ENCODE results near the gene SUN2. TPM values are rescaled to one million over a fixed set of nuclear protein-coding genes. Genes with fewer than 3 reads are reported as not detected.

SUN2 gene
- total and polyA plus RNA-seq, 9 of the 15 experiments (the other 6 are each of a cell fraction or from before 2014, with no cell fraction given), result 0.11 to 42.6 (median 16.7) TPM

GRCh38 chr22:38705235-38706100, 50.3 kb downstream of the SUN2 start, which contains the start of gene GTPBP1 (continued):
- TF ChIP-seq, protein P1, sequence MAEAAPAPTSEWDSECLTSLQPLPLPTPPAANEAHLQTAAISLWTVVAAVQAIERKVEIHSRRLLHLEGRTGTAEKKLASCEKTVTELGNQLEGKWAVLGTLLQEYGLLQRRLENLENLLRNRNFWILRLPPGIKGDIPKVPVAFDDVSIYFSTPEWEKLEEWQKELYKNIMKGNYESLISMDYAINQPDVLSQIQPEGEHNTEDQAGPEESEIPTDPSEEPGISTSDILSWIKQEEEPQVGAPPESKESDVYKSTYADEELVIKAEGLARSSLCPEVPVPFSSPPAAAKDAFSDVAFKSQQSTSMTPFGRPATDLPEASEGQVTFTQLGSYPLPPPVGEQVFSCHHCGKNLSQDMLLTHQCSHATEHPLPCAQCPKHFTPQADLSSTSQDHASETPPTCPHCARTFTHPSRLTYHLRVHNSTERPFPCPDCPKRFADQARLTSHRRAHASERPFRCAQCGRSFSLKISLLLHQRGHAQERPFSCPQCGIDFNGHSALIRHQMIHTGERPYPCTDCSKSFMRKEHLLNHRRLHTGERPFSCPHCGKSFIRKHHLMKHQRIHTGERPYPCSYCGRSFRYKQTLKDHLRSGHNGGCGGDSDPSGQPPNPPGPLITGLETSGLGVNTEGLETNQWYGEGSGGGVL (CRISPR knock-in tag; IDR thresholded peaks at IDR 0.05), result no peak
- TF ChIP-seq ETS2 (tag; IDR thresholded peaks at IDR 0.05; ENCODE audit: borderline replicate concordance, poor library complexity, severe bottlenecking) (no peak), THRAP3 (IDR thresholded peaks at IDR 0.05; ENCODE audit: borderline replicate concordance) (no peak), NUFIP1 (IDR thresholded peaks at IDR 0.05; ENCODE audit: partially characterized antibody) (no peak), CHD2 (IDR thresholded peaks at IDR 0.05; ENCODE audit: low read depth, low read length) (peak; percentile 72), GTF2F1 (IDR thresholded peaks at IDR 0.05; ENCODE audit: low read depth, low read length) (no peak; the same call in 1 of the 2 replicates), TBL1XR1 (IDR thresholded peaks at IDR 0.05; ENCODE audit: low read length in 2 of 2) (peak in 1 of 2 experiments; percentile 26; a peak in 1 of 4 replicates), NFATC3 (IDR thresholded peaks at IDR 0.05) (no peak), MEF2D (tag; conservative IDR thresholded peaks at IDR 0.05; ENCODE audit: low read depth) (no peak), ZNF586 (CRISPR knock-in tag; conservative IDR thresholded peaks at IDR 0.05) (no peak), EGR1 (conservative IDR thresholded peaks at IDR 0.05) (peak; percentile 77), GTF2E2 (tag; IDR thresholded peaks at IDR 0.05) (0 out of 2 replicates have a peak, but pooled peaks have one; percentile 31), ZNF124 (CRISPR knock-in tag; IDR thresholded peaks at IDR 0.05) (no peak), FOXA3 (CRISPR knock-in tag; conservative IDR thresholded peaks at IDR 0.05 in 1 of 2, IDR thresholded peaks at IDR 0.05 in 1 of 2) (no peak), MITF (IDR thresholded peaks at IDR 0.05) (peak; percentile 42; the same call in 1 of the 2 replicates), MAFG (tag; conservative IDR thresholded peaks at IDR 0.05) (no peak), DACH1 (IDR thresholded peaks at IDR 0.05; ENCODE audit: partially characterized antibody) (no peak), NFRKB (IDR thresholded peaks at IDR 0.05; ENCODE audit: low read depth) (peak; percentile 74), MCM3 (IDR thresholded peaks at IDR 0.05) (no peak), CREB5 (CRISPR knock-in tag; IDR thresholded peaks at IDR 0.05) (no peak), ARNT (IDR thresholded peaks at IDR 0.05) (no peak), ZNF431 (CRISPR knock-in tag; IDR thresholded peaks at IDR 0.05) (no peak), MTA2 (IDR thresholded peaks at IDR 0.05; ENCODE audit: low read depth) (no peak)
- TF ChIP-seq, protein P2, sequence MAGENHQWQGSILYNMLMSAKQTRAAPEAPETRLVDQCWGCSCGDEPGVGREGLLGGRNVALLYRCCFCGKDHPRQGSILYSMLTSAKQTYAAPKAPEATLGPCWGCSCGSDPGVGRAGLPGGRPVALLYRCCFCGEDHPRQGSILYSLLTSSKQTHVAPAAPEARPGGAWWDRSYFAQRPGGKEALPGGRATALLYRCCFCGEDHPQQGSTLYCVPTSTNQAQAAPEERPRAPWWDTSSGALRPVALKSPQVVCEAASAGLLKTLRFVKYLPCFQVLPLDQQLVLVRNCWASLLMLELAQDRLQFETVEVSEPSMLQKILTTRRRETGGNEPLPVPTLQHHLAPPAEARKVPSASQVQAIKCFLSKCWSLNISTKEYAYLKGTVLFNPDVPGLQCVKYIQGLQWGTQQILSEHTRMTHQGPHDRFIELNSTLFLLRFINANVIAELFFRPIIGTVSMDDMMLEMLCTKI (IDR thresholded peaks at IDR 0.05; ENCODE audit: partially characterized antibody), result no peak
